ENCODE data around the gene LATS2. TPM values are rescaled to one million over a fixed set of nuclear protein-coding genes. Genes with fewer than 3 reads are reported as not detected.
A peak's percentile ranks its signal among the peaks of the same experiment; 100 is the strongest.

LATS2 gene
- total RNA-seq, 1 donor from 2014 or later, result 104 TPM

DNA sequence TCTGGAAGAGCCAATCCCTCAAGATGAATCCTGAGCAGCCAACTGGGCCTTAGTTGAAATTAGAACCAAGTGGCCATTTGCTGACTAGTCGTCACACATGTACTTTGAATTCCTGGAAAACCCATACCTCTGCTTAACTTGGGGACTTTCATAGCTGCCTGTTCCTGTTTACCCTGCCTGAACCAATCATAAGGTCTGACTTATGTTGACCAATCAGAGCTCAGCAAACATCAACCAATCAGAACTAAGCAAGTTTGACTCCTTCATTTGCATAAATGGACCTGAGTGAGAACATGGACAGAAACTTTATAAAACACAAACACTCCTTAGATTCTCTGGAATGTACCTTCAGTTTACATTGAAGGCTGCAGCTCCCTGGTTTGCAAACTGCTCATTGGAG lies 50.8 kb downstream of the LATS2 start:
- peak overlapping the region; percentile 98 for H3K27ac Mint-ChIP-seq (ENCODE audit: unreplicated experiment)
- no peaks in the 10 kb centered on the region for H3K9me3 Mint-ChIP-seq (ENCODE audit: low read depth)
- no peak for TF ChIP-seq CTCF (IDR thresholded peaks at IDR 0.05)
- no peak for DNase-seq (ENCODE audit: low spot score)
- no peaks in the 10 kb centered on the region for H3K27me3 Mint-ChIP-seq (ENCODE audit: low read depth)
- no peak overlapping the region for H3K4me3 Mint-ChIP-seq (ENCODE audit: unreplicated experiment)
- H3K36me3 Mint-ChIP-seq (ENCODE audit: low read depth), result no peaks in the 10 kb centered on the region
- H3K4me1 Mint-ChIP-seq (ENCODE audit: low read depth), result peaks cover 85% of the 10 kb centered on the region

DNA sequence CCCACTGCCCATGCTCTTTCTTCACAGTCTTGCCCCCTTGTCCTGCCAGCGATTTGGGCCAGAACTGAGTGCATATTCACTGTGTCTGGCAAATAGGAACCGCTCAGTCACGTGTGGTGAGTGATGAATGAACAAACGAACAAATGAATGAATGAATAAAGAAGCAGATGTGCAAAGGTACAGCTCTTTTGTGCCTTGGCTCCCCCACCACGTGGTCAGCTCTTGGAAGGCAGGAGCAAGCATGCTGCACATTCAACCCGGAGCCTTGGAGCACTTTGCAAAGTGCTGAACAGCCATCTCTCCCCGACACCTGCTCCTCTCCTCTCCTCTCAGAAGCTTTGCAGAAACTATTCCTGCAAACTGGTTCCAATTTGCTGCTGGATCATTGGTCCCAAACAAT lies 52.4 kb downstream of the LATS2 start:
- peak overlapping the region; percentile 98 for H3K27ac Mint-ChIP-seq (ENCODE audit: unreplicated experiment)
- H3K4me3 Mint-ChIP-seq (ENCODE audit: unreplicated experiment), result no peak overlapping the region
- H3K36me3 Mint-ChIP-seq (ENCODE audit: low read depth), result no peaks in the 10 kb centered on the region
- H3K9me3 Mint-ChIP-seq (ENCODE audit: low read depth), result no peaks in the 10 kb centered on the region
- no peaks in the 10 kb centered on the region for H3K27me3 Mint-ChIP-seq (ENCODE audit: low read depth)
- TF ChIP-seq CTCF (IDR thresholded peaks at IDR 0.05), result no peak
- peaks cover 85% of the 10 kb centered on the region for H3K4me1 Mint-ChIP-seq (ENCODE audit: low read depth)
- peak; percentile 51 for DNase-seq (ENCODE audit: low spot score)

DNA sequence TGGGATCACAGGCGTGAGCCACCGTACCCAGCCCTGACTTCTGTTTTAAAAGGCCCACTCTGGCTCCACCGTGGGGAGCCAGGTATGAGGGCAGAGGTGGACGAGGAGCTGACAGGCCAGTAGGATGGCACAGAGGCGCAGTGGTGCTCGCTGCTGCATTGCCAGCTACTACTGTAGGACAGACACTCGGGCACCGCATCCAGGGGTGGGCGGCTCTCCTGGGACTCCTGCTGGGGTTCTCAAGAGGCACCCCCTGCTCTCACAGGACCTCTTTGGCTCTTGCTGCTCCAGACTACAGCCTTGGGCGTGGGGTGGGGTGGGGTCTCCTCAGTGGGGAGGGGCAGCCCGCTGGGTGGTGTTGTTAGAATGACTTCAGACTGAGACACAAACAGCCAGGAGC lies 53.4 kb downstream of the LATS2 start:
- H3K27me3 Mint-ChIP-seq (ENCODE audit: low read depth), result no peaks in the 10 kb centered on the region
- peak overlapping the region; percentile 71 for H3K27ac Mint-ChIP-seq (ENCODE audit: unreplicated experiment)
- no peaks in the 10 kb centered on the region for H3K9me3 Mint-ChIP-seq (ENCODE audit: low read depth)
- TF ChIP-seq CTCF (IDR thresholded peaks at IDR 0.05), result no peak
- H3K4me1 Mint-ChIP-seq (ENCODE audit: low read depth), result peaks cover 77% of the 10 kb centered on the region
- DNase-seq (ENCODE audit: low spot score), result peak; percentile 87
- H3K4me3 Mint-ChIP-seq (ENCODE audit: unreplicated experiment), result no peak overlapping the region
- H3K36me3 Mint-ChIP-seq (ENCODE audit: low read depth), result no peaks in the 10 kb centered on the region

DNA sequence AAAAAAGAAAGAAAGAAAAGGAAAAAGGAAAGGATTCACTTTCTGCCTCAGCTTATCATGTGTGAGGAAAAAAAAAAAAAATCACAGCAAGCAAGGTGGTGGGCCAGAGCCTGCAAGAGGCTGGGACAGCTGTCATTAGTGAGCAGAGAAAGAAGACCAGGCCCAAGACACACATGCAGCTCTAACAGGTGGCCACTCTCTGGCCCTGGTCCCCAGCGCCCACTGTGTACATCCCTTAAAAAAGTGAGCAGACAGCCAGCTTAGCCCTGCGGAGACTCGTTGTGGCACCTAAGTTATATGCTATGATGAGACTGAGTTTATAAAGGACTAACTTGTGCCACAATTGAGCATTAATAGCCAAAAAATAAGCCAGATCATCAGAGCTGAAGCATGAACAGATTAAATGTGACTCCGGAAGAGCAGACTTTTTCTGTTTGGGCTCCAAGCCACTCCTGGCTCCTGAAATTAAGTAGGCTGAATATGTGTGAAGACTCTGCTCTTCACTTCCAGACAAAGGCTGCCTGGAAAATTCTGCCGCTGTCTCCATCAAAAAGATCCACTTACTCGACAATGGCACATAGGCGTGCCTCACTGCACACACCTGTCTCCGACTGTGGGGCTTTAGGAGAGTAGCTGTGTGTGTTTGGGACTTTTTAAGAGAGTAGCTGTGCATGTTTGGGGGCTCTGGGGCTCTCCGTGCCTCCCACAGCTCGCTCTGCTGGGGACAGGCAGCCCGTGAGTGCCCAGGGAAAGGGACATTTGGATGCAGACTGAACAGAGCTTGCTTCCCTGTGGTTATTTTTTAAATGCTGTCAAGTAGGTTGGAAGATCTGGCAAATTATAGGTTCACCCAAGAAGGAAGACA lies 55.0 kb downstream of the LATS2 start:
- no peak for TF ChIP-seq CTCF (IDR thresholded peaks at IDR 0.05)
- no peaks in the 10 kb centered on the region for H3K27me3 Mint-ChIP-seq (ENCODE audit: low read depth)
- peaks cover 2% of the 10 kb centered on the region for H3K36me3 Mint-ChIP-seq (ENCODE audit: low read depth)
- H3K27ac Mint-ChIP-seq (ENCODE audit: unreplicated experiment), result peak overlapping the region; percentile 84
- peaks cover 61% of the 10 kb centered on the region for H3K4me1 Mint-ChIP-seq (ENCODE audit: low read depth)
- H3K9me3 Mint-ChIP-seq (ENCODE audit: low read depth), result peaks cover 1% of the 10 kb centered on the region
- peak; percentile 33 for DNase-seq (ENCODE audit: low spot score)
- no peak overlapping the region for H3K4me3 Mint-ChIP-seq (ENCODE audit: unreplicated experiment)

DNA sequence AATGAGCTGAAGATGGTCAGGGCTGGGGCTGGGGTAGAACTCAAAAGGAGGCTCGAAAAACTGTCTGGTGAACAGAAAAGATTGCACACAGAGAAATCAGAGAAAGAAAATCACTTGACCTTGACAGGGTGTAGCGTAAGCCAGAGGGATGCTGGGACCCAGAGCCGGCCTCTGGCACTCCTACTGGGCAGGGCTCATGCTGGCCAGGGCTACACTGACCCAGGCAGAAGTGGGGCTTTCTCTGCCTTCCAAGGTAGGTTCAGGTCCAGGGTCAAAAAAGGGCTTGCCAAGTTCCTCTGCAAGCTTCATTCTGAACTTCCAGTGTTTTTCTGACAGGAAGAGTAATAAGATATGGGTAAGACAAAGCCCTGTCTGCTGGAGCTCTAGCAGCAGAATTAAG lies 56.2 kb downstream of the LATS2 start:
- DNase-seq (ENCODE audit: low spot score), result peak; percentile 27
- Mint-ChIP-seq H3K27ac (ENCODE audit: unreplicated experiment) (peak overlapping the region; percentile 64), H3K9me3 (ENCODE audit: low read depth) (peaks cover 4% of the 10 kb centered on the region), H3K4me1 (ENCODE audit: low read depth) (peaks cover 50% of the 10 kb centered on the region), H3K27me3 (ENCODE audit: low read depth) (no peaks in the 10 kb centered on the region), H3K36me3 (ENCODE audit: low read depth) (peaks cover 4% of the 10 kb centered on the region), H3K4me3 (ENCODE audit: unreplicated experiment) (no peak overlapping the region)
- TF ChIP-seq CTCF (IDR thresholded peaks at IDR 0.05), result no peak

All from chondrocyte (in vitro differentiated cells).